Nephron progenitor cell (in vitro differentiated cells): Measurements from ENCODE around the gene CRADD.
"Not testable (repeated sequence)": the region's sequence is repeated elsewhere in the genome, so short reads cannot be mapped to it uniquely, and the experiment has no call there.

ENCODE experiments used
- DNase-seq: peaks from one replicate; pipeline ENCODE4 v3.0.0; 2021
- H3K27ac Mint-ChIP-seq: 2 replicates; pipeline ENCODE4 v1.8.0; 2021; ENCODE audit warnings: mild to moderate bottlenecking, moderate library complexity, mixed read lengths
- H3K27me3 Mint-ChIP-seq: 2 replicates; pipeline ENCODE4 v1.8.0; 2021; ENCODE audit warnings: mild to moderate bottlenecking, low read depth, mixed read lengths; ENCODE audit not compliant: poor library complexity
- H3K36me3 Mint-ChIP-seq: 2 replicates; pipeline ENCODE4 v1.8.0; 2021; ENCODE audit warnings: low read depth, mixed read lengths
- H3K4me1 Mint-ChIP-seq: 2 replicates; pipeline ENCODE4 v1.8.0; 2021; ENCODE audit warnings: mixed read lengths
- H3K4me3 Mint-ChIP-seq: 2 replicates; pipeline ENCODE4 v1.8.0; 2021; ENCODE audit warnings: mild to moderate bottlenecking, moderate library complexity, mixed read lengths
- H3K9me3 Mint-ChIP-seq: 2 replicates; pipeline ENCODE4 v1.8.0; 2021; ENCODE audit warnings: mild to moderate bottlenecking, moderate library complexity, mixed read lengths
- CTCF ChIP-seq: fragments of 200-600 bp; sonication (generic); IDR thresholded peaks from 2 replicates; pipeline ENCODE4 v1.5.0; 2021; ENCODE audit warnings: antibody characterized with exemption

CRADD gene

DNA sequence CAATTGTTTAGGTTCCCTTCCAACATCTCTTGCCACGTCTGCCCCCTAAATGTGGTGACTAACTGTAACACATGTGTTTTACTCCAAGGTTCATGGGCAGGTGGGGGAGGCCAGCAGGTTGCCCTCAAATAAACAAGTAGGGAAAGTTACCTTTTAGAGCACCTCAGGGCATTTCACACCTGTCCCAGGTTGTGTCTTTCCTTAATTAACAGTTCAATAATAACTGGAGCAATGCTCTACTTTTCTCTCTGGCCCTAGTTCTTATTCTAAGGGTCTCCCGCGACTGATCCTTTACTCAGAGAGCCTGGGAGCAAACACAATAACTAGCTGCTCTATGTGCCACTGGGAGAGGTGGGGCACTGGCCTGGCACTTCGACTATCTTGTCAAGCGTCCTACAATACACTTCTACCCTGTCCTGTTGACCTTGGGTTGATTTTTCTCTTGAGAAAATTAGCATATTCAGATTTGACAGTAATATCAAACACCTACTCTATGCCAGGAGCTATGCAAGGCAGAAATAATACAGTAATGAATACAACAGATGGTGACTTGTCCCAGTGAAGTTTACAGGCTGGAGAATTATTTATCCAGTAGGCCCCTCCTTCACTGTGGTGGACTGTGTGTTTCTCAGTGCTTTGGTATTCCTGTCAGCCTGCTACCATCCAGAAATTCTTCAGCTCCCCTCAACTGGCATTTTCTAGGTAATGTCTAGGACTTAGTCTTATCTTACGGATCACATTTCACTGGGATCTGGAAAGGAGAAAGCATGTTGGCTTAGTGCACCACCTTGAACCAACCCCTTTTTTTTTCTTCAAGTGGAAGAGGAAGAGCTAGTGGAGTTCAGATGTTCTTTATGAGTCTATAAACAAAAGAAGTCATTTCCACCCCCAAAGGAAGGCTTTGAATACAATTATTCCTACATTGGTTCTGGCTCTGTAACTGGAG, 202.6 kb downstream of the CRADD start:
- H3K36me3 Mint-ChIP-seq: peaks cover 15% of the 10 kb centered on the region
- peaks cover 29% of the 10 kb centered on the region for H3K9me3 Mint-ChIP-seq
- no peak overlapping the region for H3K27ac Mint-ChIP-seq
- no peak overlapping the region for H3K4me3 Mint-ChIP-seq
- H3K27me3 Mint-ChIP-seq: peaks cover 2% of the 10 kb centered on the region
- DNase-seq: no peak
- peaks cover 26% of the 10 kb centered on the region for H3K4me1 Mint-ChIP-seq
- TF ChIP-seq CTCF: no peak

GRCh38 chr12:93880853-93881522, 203.8 kb downstream of the CRADD start:
- no peak overlapping the region for H3K4me3 Mint-ChIP-seq

DNA sequence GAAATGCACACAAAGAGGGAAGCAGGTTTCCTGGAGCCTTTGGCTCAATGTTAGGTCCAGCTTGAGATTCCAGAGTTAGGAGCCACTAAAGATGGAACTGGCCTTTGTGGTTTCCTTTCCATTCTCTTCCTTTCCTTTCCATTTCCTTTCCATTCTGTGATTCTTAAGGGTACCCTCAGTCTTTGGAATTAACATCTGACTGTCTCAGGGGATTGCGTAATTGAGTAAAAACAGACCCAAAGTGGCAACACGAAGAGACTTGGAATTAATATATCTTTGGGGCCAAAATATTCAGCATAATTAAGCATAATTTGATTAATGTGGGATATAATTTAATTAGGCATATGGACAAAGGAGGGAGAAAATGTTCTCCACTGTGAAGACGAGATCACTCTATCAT, 205.6 kb downstream of the CRADD start:
- H3K36me3 Mint-ChIP-seq: no peaks in the 10 kb centered on the region
- H3K4me1 Mint-ChIP-seq: peaks cover 45% of the 10 kb centered on the region
- H3K27me3 Mint-ChIP-seq: peaks cover 11% of the 10 kb centered on the region
- H3K4me3 Mint-ChIP-seq: no peak overlapping the region
- no peak overlapping the region for H3K27ac Mint-ChIP-seq
- H3K9me3 Mint-ChIP-seq: no peaks in the 10 kb centered on the region
- DNase-seq: no peak
- TF ChIP-seq CTCF: no peak

More at GRCh38 chr12:93880853-93881522, 203.8 kb downstream of the CRADD start:
- H3K27me3 Mint-ChIP-seq: peaks cover 2% of the 10 kb centered on the region
- DNase-seq: no peak
- TF ChIP-seq CTCF: no peak
- peaks cover 32% of the 10 kb centered on the region for H3K4me1 Mint-ChIP-seq
- H3K36me3 Mint-ChIP-seq: peaks cover 3% of the 10 kb centered on the region
- no peak overlapping the region for H3K27ac Mint-ChIP-seq
- H3K9me3 Mint-ChIP-seq: peaks cover 16% of the 10 kb centered on the region

DNA sequence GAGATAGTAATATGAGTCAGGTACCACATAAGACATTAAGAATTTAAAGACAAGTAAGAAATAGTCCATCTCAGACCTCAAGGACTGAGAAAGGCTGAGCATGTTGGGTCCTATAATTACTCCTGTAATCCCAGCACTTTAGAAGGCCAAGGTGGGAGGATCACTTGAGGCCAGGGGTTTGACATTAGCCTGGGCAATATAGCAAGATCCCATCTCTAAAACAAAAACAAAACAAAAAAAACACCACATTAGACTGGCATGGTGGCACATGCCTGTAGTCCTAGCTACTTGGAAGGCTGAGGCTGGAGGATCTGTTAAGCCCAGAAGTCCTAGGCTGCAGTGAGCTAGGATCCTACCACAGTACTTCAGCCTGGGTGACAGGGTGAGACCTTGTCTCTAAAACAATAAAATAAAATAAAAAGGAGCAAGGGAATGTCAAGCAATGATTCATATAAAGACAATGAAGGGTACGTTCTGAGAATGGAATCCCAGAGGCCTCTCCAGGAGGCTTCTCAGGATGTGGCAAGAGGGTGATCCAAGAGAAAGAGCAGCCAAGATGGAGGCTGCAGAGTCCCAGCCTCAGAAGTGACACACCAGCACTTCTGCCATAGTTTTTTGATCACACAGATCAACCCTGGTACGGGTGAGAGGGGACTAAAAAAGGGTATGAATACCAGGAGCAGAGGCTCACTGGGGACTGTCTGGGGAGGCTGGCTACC, 206.4 kb downstream of the CRADD start:
- Mint-ChIP-seq H3K27ac (no peak overlapping the region), H3K27me3 (peaks cover 13% of the 10 kb centered on the region), H3K4me1 (peaks cover 47% of the 10 kb centered on the region), H3K9me3 (no peaks in the 10 kb centered on the region), H3K36me3 (no peaks in the 10 kb centered on the region), H3K4me3 (no peak overlapping the region)
- DNase-seq: no peak
- no peak for TF ChIP-seq CTCF

GRCh38 chr12:93884794-93885460, 207.8 kb downstream of the CRADD start:
- Mint-ChIP-seq H3K4me3 (no peak overlapping the region), H3K9me3 (no peaks in the 10 kb centered on the region), H3K27ac (no peak overlapping the region), H3K36me3 (no peaks in the 10 kb centered on the region), H3K4me1 (peaks cover 52% of the 10 kb centered on the region), H3K27me3 (peaks cover 18% of the 10 kb centered on the region)
- TF ChIP-seq CTCF: no peak
- DNase-seq: no peak

DNA sequence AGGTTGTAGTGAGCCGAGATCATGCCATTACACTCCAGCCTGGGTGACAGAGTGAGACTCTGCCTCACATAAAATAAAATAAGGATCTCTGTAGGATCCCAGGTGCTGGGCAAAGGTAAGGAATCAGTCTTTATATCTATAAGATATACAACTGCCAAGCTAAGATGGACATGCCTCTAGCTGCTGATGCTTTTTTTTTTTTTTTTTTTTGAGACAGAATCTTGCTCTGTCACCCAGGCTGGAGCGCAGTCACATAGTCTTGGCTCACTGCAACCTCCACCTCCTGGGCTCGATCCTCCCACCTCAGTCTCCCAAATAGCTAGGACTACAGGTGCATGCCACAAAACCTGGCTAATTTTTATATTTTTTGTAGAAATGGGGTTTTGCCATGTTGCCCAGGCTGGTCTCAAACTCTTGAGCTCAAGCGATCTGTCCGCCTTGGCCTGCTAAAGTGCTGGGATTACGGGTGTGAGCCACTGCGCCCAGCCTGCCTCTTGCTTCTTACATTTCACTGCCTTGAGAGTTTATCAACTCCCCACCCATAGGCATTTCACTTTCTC, 208.9 kb downstream of the CRADD start:
- H3K9me3 Mint-ChIP-seq, H3K4me3 Mint-ChIP-seq, H3K36me3 Mint-ChIP-seq, DNase-seq: not testable (repeated sequence)
- peaks cover 18% of the 10 kb centered on the region for H3K27me3 Mint-ChIP-seq
- peaks cover 44% of the 10 kb centered on the region for H3K4me1 Mint-ChIP-seq
- peak overlapping the region; percentile 6 for H3K27ac Mint-ChIP-seq
